PC-9 (cell line): ENCODE measurements around the gene XKR8. TPM values are rescaled to one million over a fixed set of nuclear protein-coding genes. Genes with fewer than 3 reads are reported as not detected.

Experiments used
- BruUV-seq: library from RNA; stranded (reverse); fragments of 400-500 nt; replicated peaks from 2 replicates; lab custom pipeline; 2021; lab: Mats Ljungman, UMichigan
- CTCF ChIA-PET: fragments of 300-600 bp; sonication (Branson Sonifier 250); formaldehyde crosslinking; loops from one replicate; lab custom pipeline; 2022; ENCODE audit warnings: antibody characterized with exemption; lab: Charles Lee
- POLR2A ChIA-PET: fragments of 300-600 bp; sonication (Branson Sonifier 250); formaldehyde crosslinking; loops from one replicate; lab custom pipeline; 2022; ENCODE audit warnings: antibody characterized with exemption; ENCODE audit not compliant: unreplicated experiment; lab: Charles Lee
- DNase-seq, 2 experiments: peaks; one replicate each; pipeline versions ENCODE4 v3.0.0 to v3.0.0-alpha.2; 2015 to 2022; ENCODE audit warnings: mixed read lengths in 1 of 2
- H2AFZ ChIP-seq: fragments of 200-600 bp; sonication (generic); 2 replicates; pipeline ENCODE4 v1.8.1; 2017; ENCODE audit warnings: antibody characterized with exemption
- H3F3A ChIP-seq: fragments of 200-600 bp; sonication (generic); 2 replicates; pipeline ENCODE4 v1.8.1; 2017; ENCODE audit warnings: antibody characterized with exemption, mild to moderate bottlenecking, low read depth; ENCODE audit not compliant: insufficient read depth
- H3K27ac ChIP-seq: fragments of 200-600 bp; sonication (generic); 2 replicates; pipeline ENCODE4 v1.6.1; 2016; ENCODE audit warnings: mixed run types
- H3K27me3 ChIP-seq: fragments of 200-600 bp; sonication (generic); 2 replicates; pipeline ENCODE4 v1.6.1; 2016; ENCODE audit warnings: low read depth, mixed run types; ENCODE audit not compliant: insufficient read depth
- H3K36me3 ChIP-seq: fragments of 200-600 bp; sonication (generic); 2 replicates; pipeline ENCODE4 v1.6.1; 2016; ENCODE audit warnings: low read depth, mixed run types
- H3K4me1 ChIP-seq: fragments of 200-600 bp; sonication (generic); replicated peaks from 2 replicates; pipeline ENCODE4 v1.6.1; 2016; ENCODE audit warnings: mixed run types; ENCODE audit not compliant: insufficient read depth
- H3K4me2 ChIP-seq: fragments of 200-600 bp; sonication (generic); 2 replicates; pipeline ENCODE4 v1.6.1; 2017; ENCODE audit warnings: mixed run types
- H3K4me3 ChIP-seq: fragments of 200-600 bp; sonication (generic); 2 replicates; pipeline ENCODE4 v1.6.1; 2016; ENCODE audit warnings: mixed run types
- H3K79me2 ChIP-seq: fragments of 200-600 bp; sonication (generic); 2 replicates; pipeline ENCODE4 v1.6.1; 2017; ENCODE audit warnings: low read depth, mixed run types
- H3K9me2 ChIP-seq: fragments of 200-600 bp; sonication (generic); 2 replicates; pipeline ENCODE4 v1.8.1; 2017; ENCODE audit warnings: mild to moderate bottlenecking; ENCODE audit not compliant: insufficient read depth
- H3K9me3 ChIP-seq: fragments of 200-600 bp; sonication (generic); 2 replicates; pipeline ENCODE4 v1.8.1; 2016; ENCODE audit warnings: low read depth; ENCODE audit not compliant: insufficient read depth
- H4K20me1 ChIP-seq: fragments of 200-600 bp; sonication (generic); 2 replicates; pipeline ENCODE4 v1.8.1; 2017; ENCODE audit not compliant: insufficient read depth
- CTCF ChIP-seq: fragments of 200-600 bp; sonication (generic); conservative IDR thresholded peaks from 2 replicates; pipeline ENCODE4 v1.6.1; 2017; ENCODE audit warnings: mixed run types, antibody characterized with exemption, mild to moderate bottlenecking, moderate library complexity
- EZH2 ChIP-seq: fragments of 200-600 bp; sonication (generic); IDR thresholded peaks from 2 replicates; pipeline ENCODE4 v1.8.0; 2017; ENCODE audit warnings: antibody characterized with exemption, low read depth
- intact Hi-C: fragments of 100-400 bp; cut with micrococcal nuclease; formaldehyde crosslinking; loops from one replicate; pipeline ENCODE4 v1.10.0; 2022; ENCODE audit not compliant: unreplicated experiment
- total RNA-seq: library from RNA; stranded (reverse); gene quantifications from 2 replicates; pipeline ENCODE4 v1.2.3, GENCODE V29; 2021

Gene XKR8
- total RNA-seq, 1 experiment from 2014 or later, result 5.7 TPM

- no TSS peak for BruUV-seq
- Histone ChIP-seq H3F3A (peaks cover 19% of the 10 kb centered on the region; the same call in 1 of the 2 replicates), H3K4me1 (peaks cover 35% of the 10 kb centered on the region), H3K27me3 (no peaks in the 10 kb centered on the region), H3K4me3 (no peak overlapping the region), H3K36me3 (no peaks in the 10 kb centered on the region), H3K9me3 (no peaks in the 10 kb centered on the region), H3K27ac (no peak overlapping the region), H2AFZ (no peak overlapping the region), H4K20me1 (no peaks in the 10 kb centered on the region), H3K4me2 (no peak overlapping the region), H3K9me2 (no peaks in the 10 kb centered on the region), H3K79me2 (no peaks in the 10 kb centered on the region)
- no peak for DNase-seq
- ChIA-PET CTCF (no interaction called here), POLR2A (no interaction called here)
- no peak for TF ChIP-seq EZH2
- TF ChIP-seq CTCF, result no peak
- intact Hi-C loops, result no loop called here
Observed at GRCh38 chr1:27963393-27963792, 3.6 kb downstream of the XKR8 start.

- Histone ChIP-seq H3K4me2 (peak overlapping the region; percentile 30), H3K27me3 (no peaks in the 10 kb centered on the region), H3F3A (peaks cover 12% of the 10 kb centered on the region), H3K4me1 (peaks cover 28% of the 10 kb centered on the region), H3K79me2 (no peaks in the 10 kb centered on the region), H3K9me3 (no peaks in the 10 kb centered on the region), H2AFZ (no peak overlapping the region), H3K9me2 (no peaks in the 10 kb centered on the region), H3K4me3 (no peak overlapping the region), H4K20me1 (no peaks in the 10 kb centered on the region), H3K36me3 (no peaks in the 10 kb centered on the region), H3K27ac (no peak overlapping the region)
- no TSS peak for BruUV-seq
- intact Hi-C loops, result no loop called here
- ChIA-PET CTCF (interaction anchor here (0.6 to 1.0 kb wide), 4 partner anchors 13 to 109 kb away, joined by 3 read pairs; no protein-coding TSS in a partner anchor), POLR2A (interaction anchor here (0.5 to 0.7 kb wide), 2 partner anchors 28 to 812 kb away, joined by 3 read pairs; partner anchors contain the start of gene SLC9A1)
- DNase-seq, result peak; percentile 71 to 81
- TF ChIP-seq CTCF (no peak), EZH2 (no peak)
Observed at GRCh38 chr1:27966402-27967105, 6.8 kb downstream of the XKR8 start.

GRCh38 chr1:27967106-27967883 is 7.5 kb downstream of the XKR8 start:
- BruUV-seq, result no TSS peak
- Histone ChIP-seq H3K4me2 (peak overlapping the region; percentile 30), H3K36me3 (no peaks in the 10 kb centered on the region), H3K4me3 (no peak overlapping the region), H4K20me1 (no peaks in the 10 kb centered on the region), H3K9me2 (no peaks in the 10 kb centered on the region), H3K9me3 (no peaks in the 10 kb centered on the region), H3K27ac (no peak overlapping the region), H2AFZ (no peak overlapping the region), H3K79me2 (no peaks in the 10 kb centered on the region), H3K27me3 (no peaks in the 10 kb centered on the region), H3K4me1 (peaks cover 28% of the 10 kb centered on the region), H3F3A (peaks cover 12% of the 10 kb centered on the region)
- TF ChIP-seq EZH2 (no peak), CTCF (no peak)
- CTCF ChIA-PET, result interaction anchor here (0.6 to 1.0 kb wide), 4 partner anchors 12 to 110 kb away, joined by 3 read pairs; no protein-coding TSS in a partner anchor
- no peak for DNase-seq
- POLR2A ChIA-PET, result interaction anchor here (0.5 kb wide), 1 partner anchor 29 kb away, joined by 3 read pairs; no protein-coding TSS in a partner anchor
- intact Hi-C loops, result no loop called here
